ENCODE data around the gene DNMBP. TPM values are rescaled to one million over a fixed set of nuclear protein-coding genes. Genes with fewer than 3 reads are reported as not detected.
"Not testable (repeated sequence)": the region's sequence is repeated elsewhere in the genome, so short reads cannot be mapped to it uniquely, and the experiment has no call there.

Gene DNMBP
- total RNA-seq, 1 donor from 2014 or later: 34.0 TPM

DNA sequence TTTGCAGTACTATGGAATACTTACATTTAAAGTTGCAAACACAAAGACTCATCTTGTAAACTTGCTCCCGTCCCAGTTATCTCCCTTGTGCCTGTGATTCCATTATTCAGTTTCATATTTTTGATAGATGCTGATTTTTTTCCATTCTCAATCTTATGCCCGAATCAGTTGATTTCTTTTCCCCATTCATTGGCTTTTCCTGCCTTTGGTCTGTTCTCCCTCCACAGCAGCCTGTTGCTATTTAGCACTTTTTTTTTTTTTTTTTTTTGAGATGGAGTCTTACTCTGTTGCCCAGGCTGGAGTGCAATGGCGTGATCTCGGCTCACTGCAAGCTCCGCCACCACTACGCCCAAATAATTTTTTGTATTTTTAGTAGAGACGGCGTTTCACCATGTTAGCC, 149.3 kb downstream of the DNMBP start:
- no peak for DNase-seq (ENCODE audit: low read depth, low spot score)

GRCh38 chr10:99859585-99859984, 150.2 kb downstream of the DNMBP start:
- DNase-seq (ENCODE audit: low read depth, low spot score): no peak

DNA sequence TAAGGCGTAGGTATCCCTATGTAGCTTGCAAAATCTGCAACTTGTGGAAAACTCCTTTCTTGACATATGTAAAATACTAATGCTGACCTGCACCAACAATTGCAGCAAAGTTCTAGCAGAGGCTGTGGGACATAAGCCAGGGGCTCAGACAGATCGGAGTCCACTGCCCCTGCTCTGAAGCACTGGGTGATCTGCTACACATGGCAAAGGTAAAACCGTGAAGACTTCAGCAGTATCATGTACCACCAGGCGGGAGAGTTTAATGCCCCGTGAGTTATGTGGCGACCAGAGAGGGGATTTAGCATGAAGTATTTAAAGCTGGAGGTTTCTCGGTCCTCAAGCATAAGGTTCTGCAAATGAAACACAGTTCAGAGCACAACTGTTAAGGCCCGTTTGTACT, 150.9 kb downstream of the DNMBP start:
- DNase-seq (ENCODE audit: low read depth, low spot score): no peak

GRCh38 chr10:99855479-99856071, 154.2 kb downstream of the DNMBP start:
- no peak for DNase-seq (ENCODE audit: low read depth, low spot score)

DNA sequence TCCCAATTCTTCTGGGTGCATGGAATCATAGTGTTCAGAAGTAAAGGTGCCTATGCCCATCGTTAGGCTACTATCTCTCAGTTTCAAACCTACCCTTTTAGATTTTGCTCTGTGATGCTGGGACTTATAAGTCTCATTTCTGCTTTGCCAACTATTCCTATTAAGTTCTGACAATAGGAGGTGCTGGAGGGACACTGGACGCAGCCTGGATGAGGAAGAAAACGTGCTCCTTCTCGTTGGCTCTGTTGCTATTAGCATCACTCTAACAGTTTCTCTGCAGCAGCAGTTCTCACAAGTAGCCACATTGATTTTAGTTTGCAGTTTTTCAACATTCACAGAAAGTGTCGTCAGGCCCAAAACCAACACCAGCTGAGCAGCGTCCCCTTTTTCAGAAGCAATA, 154.9 kb downstream of the DNMBP start:
- peak; percentile 66 for DNase-seq (ENCODE audit: low read depth, low spot score)

DNA sequence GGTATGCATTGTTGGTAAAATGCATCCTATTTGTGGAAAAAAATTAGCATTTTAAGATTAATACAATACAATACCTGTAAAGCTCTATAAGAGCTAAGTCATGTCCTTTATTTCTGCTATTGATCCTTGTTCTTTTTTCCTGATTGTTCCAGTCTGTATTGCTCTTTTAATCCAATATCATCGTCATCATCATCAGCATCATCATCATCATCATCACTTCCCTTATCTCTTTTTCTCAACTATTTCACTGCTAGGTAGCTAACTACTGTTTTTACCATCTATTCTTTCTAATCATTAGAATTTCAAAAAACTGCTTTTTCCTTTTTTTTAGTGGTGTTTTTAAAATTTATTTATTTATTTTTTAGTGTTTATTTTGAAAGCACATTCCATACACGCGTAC, 156.1 kb downstream of the DNMBP start:
- DNase-seq (ENCODE audit: low read depth, low spot score): no peak

DNA sequence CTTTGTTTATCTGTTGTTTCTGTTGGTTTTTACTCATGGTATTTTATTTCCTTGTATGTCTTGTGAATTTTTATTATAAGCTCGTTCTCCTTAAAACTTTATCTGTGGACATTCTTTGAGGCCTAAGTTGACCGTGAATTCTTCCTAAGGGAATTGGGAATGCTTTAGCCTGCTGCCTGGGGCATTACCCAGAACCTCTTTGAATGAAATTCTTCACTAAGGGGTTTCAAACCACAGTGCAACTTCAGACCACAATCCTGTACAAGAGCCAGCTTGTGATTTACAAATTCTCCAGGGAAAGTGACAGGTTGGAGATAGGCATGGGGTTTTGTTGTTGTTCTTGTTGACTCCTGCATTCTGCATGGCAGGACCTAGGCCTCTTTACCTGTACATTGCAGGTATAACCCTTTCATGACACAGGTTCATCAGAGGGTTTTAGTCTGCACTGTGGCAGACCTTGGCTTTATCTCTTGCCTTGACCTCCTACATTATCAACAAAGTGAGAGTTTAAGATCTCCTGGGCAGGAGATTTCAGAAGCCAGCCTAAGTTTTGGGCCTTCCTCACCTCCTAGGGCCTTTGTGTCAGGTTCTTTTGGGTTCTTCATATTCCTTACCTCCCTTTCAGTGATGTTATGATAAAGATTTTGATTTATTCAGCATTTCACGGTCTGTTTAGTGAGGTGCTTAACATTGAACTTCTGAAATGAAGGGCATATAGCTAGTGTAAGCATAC, 157.1 kb downstream of the DNMBP start:
- no peak for DNase-seq (ENCODE audit: low read depth, low spot score)

DNA sequence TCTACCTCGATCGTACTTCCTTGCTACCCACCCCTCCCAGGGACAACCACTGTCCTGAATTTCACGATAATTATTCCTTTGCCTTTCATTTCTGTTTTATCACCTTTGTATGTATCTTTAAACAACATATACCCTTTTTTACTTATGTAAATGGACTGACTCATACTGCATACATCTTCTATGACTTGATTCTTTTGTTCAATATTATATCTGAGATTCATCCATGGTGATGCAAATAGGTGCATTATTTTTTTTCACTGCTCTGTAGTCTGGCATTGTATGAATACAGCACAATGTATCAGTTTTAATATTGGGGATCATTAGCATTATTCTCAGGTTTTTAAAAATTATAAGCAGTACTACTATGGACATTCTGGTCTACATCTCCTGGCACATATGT, 157.9 kb downstream of the DNMBP start:
- DNase-seq (ENCODE audit: low read depth, low spot score): no peak

- DNase-seq (ENCODE audit: low read depth, low spot score): no peak
Measured at GRCh38 chr10:99850767-99851340, 158.9 kb downstream of the DNMBP start.

DNA sequence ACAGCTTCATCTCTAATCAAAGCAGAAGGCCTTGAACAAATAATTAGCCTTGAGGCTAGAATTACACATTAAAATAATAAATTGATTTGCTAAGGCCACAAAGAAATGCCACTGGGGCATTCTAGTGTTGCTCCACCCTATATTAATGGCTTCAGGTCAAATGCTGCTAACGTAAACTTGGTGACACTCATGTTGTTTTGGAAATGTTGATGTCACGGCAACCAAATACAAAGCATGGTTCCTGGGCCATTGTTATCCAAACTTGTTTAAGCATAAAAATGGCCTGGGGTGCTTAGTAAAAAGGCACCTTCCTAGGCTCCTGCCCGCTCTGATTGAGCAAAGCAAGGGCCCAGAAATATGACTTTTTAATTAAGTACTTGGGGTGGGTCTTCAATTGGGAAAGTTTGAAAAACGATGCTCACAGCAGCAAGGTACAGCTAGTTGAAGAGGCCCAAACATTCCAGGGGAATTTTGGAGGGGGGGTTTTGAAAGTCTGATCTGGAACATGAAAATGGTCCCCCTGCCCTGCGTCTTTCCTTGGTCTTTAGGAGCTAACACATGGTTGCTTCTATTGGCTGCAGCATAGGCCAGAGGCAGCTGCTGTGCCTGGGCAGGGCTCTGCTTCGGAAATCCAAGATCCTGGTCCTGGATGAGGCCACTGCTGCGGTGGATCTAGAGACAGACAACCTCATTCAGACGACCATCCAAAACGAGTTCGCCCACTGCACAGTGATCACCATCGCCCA, 159.6 kb downstream of the DNMBP start:
- no peak for DNase-seq (ENCODE audit: low read depth, low spot score)

DNA sequence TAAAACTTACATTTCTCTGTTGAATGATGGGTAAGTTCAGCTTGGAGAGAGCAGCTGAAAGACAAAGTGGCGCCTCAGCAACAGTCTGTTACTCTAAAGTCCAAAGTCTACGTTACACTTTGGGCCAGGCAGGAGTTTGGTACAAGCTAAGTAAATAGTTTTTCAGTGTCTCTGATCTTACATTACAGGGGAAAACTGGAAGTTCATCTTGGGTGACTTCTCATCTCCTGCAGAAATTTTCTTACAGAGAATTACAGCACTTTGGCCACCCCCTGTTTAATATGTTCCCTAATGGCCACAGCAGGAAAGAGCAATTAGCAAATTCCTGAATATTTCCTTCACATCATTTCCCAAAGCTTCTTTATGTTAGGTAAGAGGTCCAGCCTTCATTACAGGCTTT, 160.2 kb downstream of the DNMBP start:
- DNase-seq (ENCODE audit: low read depth, low spot score): no peak

GRCh38 chr10:99849057-99849456, 160.7 kb downstream of the DNMBP start:
- DNase-seq (ENCODE audit: low read depth, low spot score): no peak

- DNase-seq (ENCODE audit: low read depth, low spot score): peak; percentile 81
Measured at GRCh38 chr10:99845837-99846382, 163.8 kb downstream of the DNMBP start.

DNA sequence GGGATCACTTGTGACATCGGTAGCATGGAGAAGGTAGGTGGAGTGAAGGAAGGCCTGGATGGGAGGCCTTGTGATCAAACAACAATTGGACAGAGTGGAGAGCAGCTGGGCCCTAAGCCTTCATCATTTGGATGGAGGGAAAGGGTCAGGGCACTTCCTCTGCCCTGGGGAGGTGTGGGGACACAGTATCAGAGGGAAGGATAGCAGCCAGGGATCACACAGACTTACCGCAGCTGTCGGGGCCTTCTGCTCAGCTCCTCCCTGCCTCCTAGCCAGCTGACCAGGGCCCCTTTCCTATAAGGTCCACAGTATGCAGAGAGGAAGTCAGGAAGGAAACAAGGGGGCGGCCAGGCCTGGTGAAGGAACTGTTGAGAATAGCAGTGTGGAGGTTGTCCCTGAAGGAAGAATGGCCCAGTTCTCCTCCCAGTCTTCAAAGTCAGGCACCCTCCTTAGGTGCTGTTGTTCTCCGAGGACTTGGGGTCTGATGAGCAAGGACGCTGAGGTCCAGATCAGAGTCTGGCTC, 165.3 kb downstream of the DNMBP start:
- DNase-seq (ENCODE audit: low read depth, low spot score): no peak

GRCh38 chr10:99843310-99843709, 166.4 kb downstream of the DNMBP start:
- no peak for DNase-seq (ENCODE audit: low read depth, low spot score)

DNA sequence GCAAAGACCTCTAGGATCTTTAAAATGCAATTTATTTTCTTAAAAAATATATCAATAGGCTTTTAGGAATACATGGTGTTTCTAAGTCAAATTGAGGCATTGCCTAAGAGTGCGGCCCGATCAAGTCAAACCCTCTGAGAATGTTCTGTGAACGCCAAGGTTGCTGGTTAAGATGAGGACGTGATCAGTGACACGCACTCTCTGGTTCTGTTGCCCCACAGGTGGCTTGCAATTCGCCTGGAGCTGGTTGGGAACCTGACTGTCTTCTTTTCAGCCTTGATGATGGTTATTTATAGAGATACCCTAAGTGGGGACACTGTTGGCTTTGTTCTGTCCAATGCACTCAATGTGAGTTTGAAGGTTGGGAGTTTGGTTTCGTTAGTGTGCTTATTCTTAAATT, 168.0 kb downstream of the DNMBP start:
- DNase-seq (ENCODE audit: low read depth, low spot score): no peak

- not testable (repeated sequence) for DNase-seq (ENCODE audit: low read depth, low spot score)
Measured at GRCh38 chr10:99840859-99841258, 168.9 kb downstream of the DNMBP start.

DNA sequence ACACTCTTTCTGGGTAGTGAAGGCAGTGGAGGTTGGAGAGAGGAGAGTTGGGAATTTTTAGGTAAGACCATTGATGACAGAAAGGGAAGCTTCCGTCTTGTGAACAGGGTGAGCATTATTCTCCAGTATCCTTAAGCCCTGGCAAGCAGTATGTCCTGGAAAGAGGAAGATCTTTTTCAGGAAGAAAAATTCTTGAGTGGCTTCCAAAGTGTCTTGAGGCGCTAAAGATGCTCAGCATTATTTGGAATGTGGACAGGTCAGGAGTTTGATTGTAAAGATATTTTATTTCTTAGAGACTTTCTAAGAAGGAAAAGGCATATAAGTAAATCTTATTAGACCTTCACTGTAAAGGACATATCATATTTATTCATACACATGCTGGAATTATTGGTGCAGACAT, 173.0 kb downstream of the DNMBP start:
- DNase-seq (ENCODE audit: low read depth, low spot score): no peak

DNA sequence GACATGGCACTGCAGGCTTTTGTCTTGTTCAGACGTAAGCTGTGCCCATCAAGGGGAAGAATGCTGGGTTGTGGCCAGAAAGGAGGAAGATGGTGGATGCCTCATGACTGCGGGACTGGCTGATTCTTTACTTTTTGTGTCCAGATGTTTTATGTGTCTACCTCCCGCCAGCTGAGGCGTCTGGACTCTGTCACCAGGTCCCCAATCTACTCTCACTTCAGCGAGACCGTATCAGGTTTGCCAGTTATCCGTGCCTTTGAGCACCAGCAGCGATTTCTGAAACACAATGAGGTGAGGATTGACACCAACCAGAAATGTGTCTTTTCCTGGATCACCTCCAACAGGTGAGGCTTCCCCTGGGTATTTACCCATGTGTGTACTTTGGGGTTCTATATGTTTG, 173.8 kb downstream of the DNMBP start:
- DNase-seq (ENCODE audit: low read depth, low spot score): no peak

- DNase-seq (ENCODE audit: low read depth, low spot score): no peak
Measured at GRCh38 chr10:99834410-99834809, 175.3 kb downstream of the DNMBP start.

DNA sequence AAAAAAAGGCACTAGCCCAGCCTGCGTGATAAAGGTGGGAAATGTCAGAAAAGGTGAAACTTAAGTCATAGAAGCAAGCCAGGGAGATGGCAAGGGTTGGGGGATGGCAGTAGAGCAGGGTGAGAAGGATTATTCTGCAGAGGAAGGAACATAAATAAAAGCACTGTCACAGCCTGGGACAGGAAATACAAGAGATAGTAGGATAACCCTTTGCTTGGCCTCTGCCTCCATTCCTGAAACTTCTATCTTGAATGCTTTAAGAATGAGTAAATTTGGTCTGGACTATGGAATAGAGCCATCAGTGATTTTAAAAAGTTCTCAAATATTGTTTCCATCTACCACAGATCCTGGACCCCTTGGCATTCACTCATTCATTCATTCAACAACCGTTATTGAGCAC, 177.3 kb downstream of the DNMBP start:
- DNase-seq (ENCODE audit: low read depth, low spot score): no peak

DNA sequence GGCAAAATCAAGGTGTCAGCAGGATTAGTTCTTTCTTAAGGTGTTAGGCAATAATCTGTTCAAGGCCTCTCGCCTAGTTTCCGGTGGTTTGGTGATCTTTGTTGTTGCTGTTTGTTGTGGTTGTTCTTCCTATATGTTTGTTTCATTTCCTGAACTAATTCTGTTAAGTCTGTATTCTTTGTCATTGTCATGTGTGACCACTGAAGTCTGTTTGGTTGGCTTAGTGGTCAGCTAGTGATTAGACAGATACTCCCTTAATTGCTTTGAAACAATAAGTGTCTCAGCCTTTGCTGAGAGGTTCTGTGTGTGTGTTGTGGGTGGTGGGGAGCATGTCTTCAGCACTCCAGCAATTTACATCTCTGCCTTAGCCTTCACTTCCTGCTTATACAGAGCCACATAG, 181.3 kb downstream of the DNMBP start:
- DNase-seq (ENCODE audit: low read depth, low spot score): no peak
